ENCODE results near the gene TLN1. TPM values are rescaled to one million over a fixed set of nuclear protein-coding genes. Genes with fewer than 3 reads are reported as not detected.

The TLN1 gene
- total and polyA plus RNA-seq, 2 experiments from 2014 or later: 96.0 to 178 TPM

GRCh38 chr9:35679091-35679490 is 52.9 kb downstream of the TLN1 start:
- Histone ChIP-seq H3K27ac (no peak overlapping the region), H3K27me3 (no peaks in the 10 kb centered on the region), H3K9me3 (ENCODE audit: low read depth) (no peaks in the 10 kb centered on the region), H3K36me3 (peaks cover 19% of the 10 kb centered on the region), H3K4me1 (ENCODE audit: low read depth) (no peaks in the 10 kb centered on the region), H3K4me3 (no peak overlapping the region)
- no peak for DNase-seq (ENCODE audit: low read depth in 1 of 2, low spot score in 1 of 2)
- TF ChIP-seq, protein P1, sequence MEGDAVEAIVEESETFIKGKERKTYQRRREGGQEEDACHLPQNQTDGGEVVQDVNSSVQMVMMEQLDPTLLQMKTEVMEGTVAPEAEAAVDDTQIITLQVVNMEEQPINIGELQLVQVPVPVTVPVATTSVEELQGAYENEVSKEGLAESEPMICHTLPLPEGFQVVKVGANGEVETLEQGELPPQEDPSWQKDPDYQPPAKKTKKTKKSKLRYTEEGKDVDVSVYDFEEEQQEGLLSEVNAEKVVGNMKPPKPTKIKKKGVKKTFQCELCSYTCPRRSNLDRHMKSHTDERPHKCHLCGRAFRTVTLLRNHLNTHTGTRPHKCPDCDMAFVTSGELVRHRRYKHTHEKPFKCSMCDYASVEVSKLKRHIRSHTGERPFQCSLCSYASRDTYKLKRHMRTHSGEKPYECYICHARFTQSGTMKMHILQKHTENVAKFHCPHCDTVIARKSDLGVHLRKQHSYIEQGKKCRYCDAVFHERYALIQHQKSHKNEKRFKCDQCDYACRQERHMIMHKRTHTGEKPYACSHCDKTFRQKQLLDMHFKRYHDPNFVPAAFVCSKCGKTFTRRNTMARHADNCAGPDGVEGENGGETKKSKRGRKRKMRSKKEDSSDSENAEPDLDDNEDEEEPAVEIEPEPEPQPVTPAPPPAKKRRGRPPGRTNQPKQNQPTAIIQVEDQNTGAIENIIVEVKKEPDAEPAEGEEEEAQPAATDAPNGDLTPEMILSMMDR (IDR thresholded peaks at IDR 0.05; ENCODE audit: low read depth, low read length): no peak

DNA sequence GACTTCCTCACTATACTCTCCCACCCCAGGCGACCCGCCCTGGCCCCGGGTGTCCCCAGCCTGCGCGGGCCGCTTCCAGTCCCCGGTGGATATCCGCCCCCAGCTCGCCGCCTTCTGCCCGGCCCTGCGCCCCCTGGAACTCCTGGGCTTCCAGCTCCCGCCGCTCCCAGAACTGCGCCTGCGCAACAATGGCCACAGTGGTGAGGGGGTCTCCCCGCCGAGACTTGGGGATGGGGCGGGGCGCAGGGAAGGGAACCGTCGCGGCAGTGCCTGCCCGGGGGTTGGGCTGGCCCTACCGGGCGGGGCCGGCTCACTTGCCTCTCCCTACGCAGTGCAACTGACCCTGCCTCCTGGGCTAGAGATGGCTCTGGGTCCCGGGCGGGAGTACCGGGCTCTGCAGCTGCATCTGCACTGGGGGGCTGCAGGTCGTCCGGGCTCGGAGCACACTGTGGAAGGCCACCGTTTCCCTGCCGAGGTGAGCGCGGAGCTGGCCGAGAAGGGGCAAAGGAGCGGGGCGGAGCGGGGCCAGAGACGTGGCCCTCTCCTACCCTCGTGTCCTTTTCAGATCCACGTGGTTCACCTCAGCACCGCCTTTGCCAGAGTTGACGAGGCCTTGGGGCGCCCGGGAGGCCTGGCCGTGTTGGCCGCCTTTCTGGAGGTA is 56.1 kb downstream of the TLN1 start:
- Histone ChIP-seq H3K4me3 (peak overlapping the region; percentile 23), H3K4me1 (ENCODE audit: low read depth) (no peaks in the 10 kb centered on the region), H3K27ac (no peak overlapping the region), H3K36me3 (no peaks in the 10 kb centered on the region), H3K27me3 (no peaks in the 10 kb centered on the region), H3K9me3 (ENCODE audit: low read depth) (no peaks in the 10 kb centered on the region)
- DNase-seq (ENCODE audit: low read depth in 1 of 2, low spot score in 1 of 2): peak; percentile 44 to 89
- TF ChIP-seq, protein P1 (IDR thresholded peaks at IDR 0.05; ENCODE audit: low read depth, low read length): peak; percentile 2

GRCh38 chr9:35675204-35675603 is 56.8 kb downstream of the TLN1 start:
- Histone ChIP-seq H3K9me3 (ENCODE audit: low read depth) (no peaks in the 10 kb centered on the region), H3K27me3 (no peaks in the 10 kb centered on the region), H3K4me1 (ENCODE audit: low read depth) (no peaks in the 10 kb centered on the region), H3K27ac (no peak overlapping the region), H3K36me3 (no peaks in the 10 kb centered on the region), H3K4me3 (peak overlapping the region; percentile 23)
- no peak for DNase-seq (ENCODE audit: low read depth in 1 of 2, low spot score in 1 of 2)
- TF ChIP-seq, protein P1 (IDR thresholded peaks at IDR 0.05; ENCODE audit: low read depth, low read length): no peak

- TF ChIP-seq, protein P1 (IDR thresholded peaks at IDR 0.05; ENCODE audit: low read depth, low read length): no peak
- Histone ChIP-seq H3K9me3 (ENCODE audit: low read depth) (no peaks in the 10 kb centered on the region), H3K36me3 (no peaks in the 10 kb centered on the region), H3K4me1 (ENCODE audit: low read depth) (no peaks in the 10 kb centered on the region), H3K27ac (no peak overlapping the region), H3K27me3 (no peaks in the 10 kb centered on the region), H3K4me3 (no peak overlapping the region)
- no peak for DNase-seq (ENCODE audit: low read depth in 1 of 2, low spot score in 1 of 2)
These were observed 58.0 kb downstream of the TLN1 start for GRCh38 chr9:35674025-35674361.

- TF ChIP-seq, protein P1 (IDR thresholded peaks at IDR 0.05; ENCODE audit: low read depth, low read length): no peak
- no peaks in the 10 kb centered on the region for H3K36me3 ChIP-seq
- no peaks in the 10 kb centered on the region for H3K9me3 ChIP-seq (ENCODE audit: low read depth)
- no peaks in the 10 kb centered on the region for H3K27me3 ChIP-seq
- H3K4me3 ChIP-seq: no peak within 1 kb of the TSS
- H3K4me1 ChIP-seq (ENCODE audit: low read depth): no peaks in the 10 kb centered on the region
- no peak for DNase-seq (ENCODE audit: low read depth in 1 of 2, low spot score in 1 of 2)
- H3K27ac ChIP-seq: no peak within 1 kb of the TSS
These were observed 58.6 kb downstream of the TLN1 start, which contains the start of gene CA9 for GRCh38 chr9:35673132-35674024. CA9 (plus strand) TSS chr9:35673928; CDS start chr9:35673960, 32 bp downstream.

All from cardiac muscle cell (in vitro differentiated cells and primary cell).